Fibroblast of lung (primary cell): ENCODE data around the gene ASAP2. TPM values are rescaled to one million over a fixed set of nuclear protein-coding genes. Genes with fewer than 3 reads are reported as not detected.
"Not testable (repeated sequence)": the region's sequence is repeated elsewhere in the genome, so short reads cannot be mapped to it uniquely, and the experiment has no call there.

ENCODE experiments used
- DNase-seq, 2 donors: peaks; one replicate each; pipeline versions ENCODE4 v3.0.0 to v3.0.0-alpha.2; 2010; ENCODE audit warnings: low read depth in 2 of 2
- H2AFZ ChIP-seq: 2 replicates; pipeline ENCODE4 v1.5.1; 2012; ENCODE audit warnings: low read length, control low read depth, inconsistent platforms
- H3K27ac ChIP-seq: 2 replicates; pipeline ENCODE4 v1.5.1; 2011; ENCODE audit warnings: low read length, control low read depth; ENCODE audit not compliant: insufficient read depth
- H3K27me3 ChIP-seq: 2 replicates; pipeline ENCODE4 v1.5.1; 2011; ENCODE audit warnings: mild to moderate bottlenecking, low read length; ENCODE audit not compliant: control insufficient read depth, insufficient read depth
- H3K36me3 ChIP-seq: 2 replicates; pipeline ENCODE4 v1.5.1; 2011; ENCODE audit warnings: low read length; ENCODE audit not compliant: control insufficient read depth, insufficient read depth
- H3K4me1 ChIP-seq: 2 replicates; pipeline ENCODE4 v1.5.1; 2011; ENCODE audit warnings: low read length; ENCODE audit not compliant: control insufficient read depth, insufficient read depth; ENCODE audit errors: extremely low read depth
- H3K4me2 ChIP-seq: 2 replicates; pipeline ENCODE4 v1.5.1; 2011; ENCODE audit warnings: low read length, control low read depth; ENCODE audit not compliant: insufficient read depth; ENCODE audit errors: extremely low read depth
- H3K4me3 ChIP-seq, 4 experiments: fragments of 200-600 bp in 1 of 4; sonication (generic) in 1 of 4; replicated peaks in 1 of 4; 2 replicates each; pipeline ENCODE4 v1.5.1; 2011 to 2016; ENCODE audit warnings: low read length in 4 of 4, low read depth in 3 of 4, mild to moderate bottlenecking in 3 of 4, control low read depth in 2 of 4, inconsistent platforms in 1 of 4, mixed read lengths in 1 of 4; ENCODE audit not compliant: insufficient read depth in 1 of 4; ENCODE audit errors: control extremely low read depth in 1 of 4
- H3K79me2 ChIP-seq: 2 replicates; pipeline ENCODE4 v1.5.1; 2012; ENCODE audit warnings: mild to moderate bottlenecking, low read length, inconsistent platforms; ENCODE audit not compliant: control insufficient read depth, insufficient read depth
- H3K9ac ChIP-seq: 2 replicates; pipeline ENCODE4 v1.5.1; 2011; ENCODE audit warnings: mild to moderate bottlenecking, low read length, control low read depth; ENCODE audit not compliant: insufficient read depth
- H3K9me3 ChIP-seq: 2 replicates; pipeline ENCODE4 v1.5.1; 2012; ENCODE audit warnings: low read depth, low read length; ENCODE audit not compliant: control insufficient read depth, insufficient read depth
- H4K20me1 ChIP-seq: 2 replicates; pipeline ENCODE4 v1.5.1; 2011; ENCODE audit warnings: low read length; ENCODE audit not compliant: control insufficient read depth, insufficient read depth; ENCODE audit errors: extremely low read depth
- CTCF ChIP-seq, 2 donors: IDR thresholded peaks in 1 of 2; conservative IDR thresholded peaks in 1 of 2; 1 replicate in 1 of 2; 2 replicates in 1 of 2; pipeline ENCODE4 v1.5.1; 2011 to 2012; ENCODE audit warnings: low read length in 2 of 2, control low read depth in 1 of 2, inconsistent platforms in 1 of 2, low read depth in 1 of 2, mild to moderate bottlenecking in 1 of 2
- EZH2 ChIP-seq: IDR thresholded peaks from 2 replicates; pipeline ENCODE4 v1.5.1; 2012; ENCODE audit warnings: low read length, control low read depth, mild to moderate bottlenecking; ENCODE audit errors: missing control alignments
- polyA plus RNA-seq, 2 donors: library from polyadenylated mRNA; depleted of rRNA in 1 of 2; stranded (reverse) in 1 of 2; unstranded in 1 of 2; fragments of >200 nt; gene quantifications; 2 replicates each; pipeline ENCODE4 v1.2.1, GENCODE V29; 2011 to 2012; ENCODE audit warnings: missing spikeins in 1 of 2
- total RNA-seq: library from RNA; depleted of rRNA; stranded (reverse); fragments of >200 nt; gene quantifications from 2 replicates; pipeline ENCODE4 v1.2.1, GENCODE V29; 2014

ASAP2 gene
- total and polyA plus RNA-seq, 2 donors (not counting 1 experiment from before 2014, with no cell fraction given), result 19.2 to 19.9 TPM

- Histone ChIP-seq H3K27ac (no peak overlapping the region), H3K9me3 (no peaks in the 10 kb centered on the region), H3K4me3 (no peak overlapping the region), H3K79me2 (peaks cover 77% of the 10 kb centered on the region), H3K4me1 (peaks cover 14% of the 10 kb centered on the region), H3K9ac (no peak overlapping the region), H3K27me3 (no peaks in the 10 kb centered on the region), H2AFZ (no peak overlapping the region), H3K36me3 (no peaks in the 10 kb centered on the region), H3K4me2 (no peak overlapping the region), H4K20me1 (no peaks in the 10 kb centered on the region)
- DNase-seq, result no peak
- no peak for TF ChIP-seq EZH2
- no peak for TF ChIP-seq CTCF (conservative IDR thresholded peaks at IDR 0.05 in 1 of 2, IDR thresholded peaks at IDR 0.05 in 1 of 2; ENCODE audit: low read depth in 1 of 2, low read length in 2 of 2)
Observed at GRCh38 chr2:9215680-9216079, 9.1 kb downstream of the ASAP2 start.

GRCh38 chr2:9216143-9216542 is 9.5 kb downstream of the ASAP2 start:
- not testable (repeated sequence) for H3K36me3 ChIP-seq, H3K27me3 ChIP-seq, H3K4me3 ChIP-seq, H3K9ac ChIP-seq, H3K9me3 ChIP-seq, H2AFZ ChIP-seq, H3K4me2 ChIP-seq, H3K27ac ChIP-seq, DNase-seq, H4K20me1 ChIP-seq
- H3K79me2 ChIP-seq, result peaks cover 76% of the 10 kb centered on the region
- H3K4me1 ChIP-seq, result peaks cover 14% of the 10 kb centered on the region

- H3K36me3 ChIP-seq, result no peaks in the 10 kb centered on the region
- H3K4me2 ChIP-seq, result no peak overlapping the region
- no peaks in the 10 kb centered on the region for H3K27me3 ChIP-seq
- peaks cover 6% of the 10 kb centered on the region for H3K4me1 ChIP-seq
- H3K9me3 ChIP-seq, result no peaks in the 10 kb centered on the region
- no peak overlapping the region for H3K9ac ChIP-seq
- no peaks in the 10 kb centered on the region for H4K20me1 ChIP-seq
- H3K27ac ChIP-seq, result no peak overlapping the region
- H3K79me2 ChIP-seq, result peaks cover 74% of the 10 kb centered on the region
- H3K4me3 ChIP-seq, result no peak overlapping the region
- TF ChIP-seq EZH2 (no peak), CTCF (conservative IDR thresholded peaks at IDR 0.05 in 1 of 2, IDR thresholded peaks at IDR 0.05 in 1 of 2; ENCODE audit: low read depth in 1 of 2, low read length in 2 of 2) (no peak)
- DNase-seq, result peak in 1 of 2 donors; percentile 49
- H2AFZ ChIP-seq, result no peak overlapping the region
Observed at GRCh38 chr2:9217838-9218770, 11.5 kb downstream of the ASAP2 start.
